K562 (cell line): ENCODE data around the gene ACAD8. TPM values are rescaled to one million over a fixed set of nuclear protein-coding genes. Genes with fewer than 3 reads are reported as not detected.

Experiments
- BDP1 ChIP-seq: IDR thresholded peaks from 3 replicates; pipeline ENCODE4 v1.6.1; 2011; ENCODE audit not compliant: insufficient read length, insufficient read depth
- BRF1 ChIP-seq: IDR thresholded peaks from 3 replicates; pipeline ENCODE4 v1.6.1; 2011; ENCODE audit warnings: borderline replicate concordance, mild to moderate bottlenecking; ENCODE audit not compliant: insufficient read length; ENCODE audit errors: extremely low read depth
- CBFA2T2 ChIP-seq: fragments of 450-650 bp; conservative IDR thresholded peaks from 2 replicates; pipeline ENCODE4 v1.6.1; 2017; ENCODE audit warnings: mild to moderate bottlenecking
- ILK ChIP-seq: fragments of 450-650 bp; IDR thresholded peaks from 2 replicates; pipeline ENCODE4 v1.6.1; 2016; ENCODE audit warnings: missing genetic modification characterization, low read depth, mild to moderate bottlenecking, missing compliant biosample characterization, moderate library complexity, borderline replicate concordance
- KLF16 ChIP-seq: IDR thresholded peaks from 2 replicates; pipeline ENCODE4 v1.6.1; 2016; ENCODE audit warnings: antibody characterized with exemption
- PTBP1 ChIP-seq: fragments of 200-400 bp; formaldehyde crosslinking; IDR thresholded peaks from 2 replicates; pipeline ENCODE4 v1.6.1; 2017; ENCODE audit warnings: low read depth, low read length
- SAP30 ChIP-seq: fragments of 200-600 bp; sonication (generic); IDR thresholded peaks from 2 replicates; pipeline ENCODE4 v1.6.1; 2012; ENCODE audit warnings: borderline replicate concordance, low read depth, mild to moderate bottlenecking, moderate library complexity, low read length, control low read depth, inconsistent platforms; ENCODE audit not compliant: insufficient read depth, poor library complexity, severe bottlenecking
- SMAD4 ChIP-seq: fragments of 250-450 bp; sonication (Bioruptor Pico); conservative IDR thresholded peaks from 2 replicates; pipeline ENCODE4 v1.8.0; 2021; ENCODE audit warnings: inconsistent platforms, mild to moderate bottlenecking, moderate library complexity
- SMARCE1 ChIP-seq: fragments of 450-650 bp; IDR thresholded peaks from 2 replicates; pipeline ENCODE4 v1.7.1; 2016; ENCODE audit warnings: mild to moderate bottlenecking
- TAF1 ChIP-seq: IDR thresholded peaks from 2 replicates; pipeline ENCODE4 v1.6.1; 2011; ENCODE audit warnings: mild to moderate bottlenecking, low read length, moderate library complexity; ENCODE audit not compliant: insufficient read depth, control insufficient read depth, severe bottlenecking; ENCODE audit errors: extremely low read depth
- THAP12 ChIP-seq: fragments of 250-450 bp; sonication (Bioruptor Pico); IDR thresholded peaks from 2 replicates; pipeline ENCODE4 v1.9.0; 2021; ENCODE audit warnings: mild to moderate bottlenecking, inconsistent platforms
- TRIM24 ChIP-seq, 2 experiments: fragments of 450-650 bp; IDR thresholded peaks; 2 replicates each; pipeline ENCODE4 v1.6.1; 2016
- YBX1 ChIP-seq: fragments of 450-650 bp; IDR thresholded peaks from 2 replicates; pipeline ENCODE4 v1.7.1; 2016; ENCODE audit warnings: mild to moderate bottlenecking
- ZFP30 ChIP-seq: fragments of 250-450 bp; sonication (Bioruptor Pico); IDR thresholded peaks from 2 replicates; pipeline ENCODE4 v1.8.0; 2022; ENCODE audit warnings: moderate library complexity, mild to moderate bottlenecking, inconsistent platforms, borderline replicate concordance
- polyA plus RNA-seq, 8 experiments: library from polyadenylated mRNA; depleted of rRNA in 4 of 8; stranded (reverse) in 5 of 8; unstranded in 3 of 8; fragments of >200 nt; fragmentation: Nextera tagmentation in 2 of 8; fragmentation: Illumina TruSeq in 1 of 8; extraction: Ambion mirVana in 2 of 8; extraction: Trizol in 1 of 8; gene quantifications; 2 replicates each; pipeline versions ENCODE4 v1.2.1 to v1.2.3, GENCODE V29; 2011 to 2014; ENCODE audit warnings: inconsistent platforms in 1 of 8, missing spikeins in 1 of 8
- total RNA-seq, 7 experiments: library from RNA; depleted of rRNA in 6 of 7; stranded (reverse); fragments of >200 nt in 6 of 7; fragmentation: Illumina TruSeq in 2 of 7; extraction: Trizol in 2 of 7; gene quantifications; 2 replicates each; pipeline versions ENCODE4 v1.2.1 to v1.2.3, GENCODE V29; 2011 to 2021; ENCODE audit warnings: low replicate concordance in 1 of 7
- TF ChIP-seq, protein P1 (sequence below), 2 experiments: fragments of 450-650 bp in 1 of 2; sonication (generic) in 1 of 2; formaldehyde crosslinking in 1 of 2; IDR thresholded peaks in 1 of 2; conservative IDR thresholded peaks in 1 of 2; 2 replicates each; pipeline versions ENCODE4 v1.6.1 to v1.8.1; 2016 to 2023; ENCODE audit warnings: mild to moderate bottlenecking in 2 of 2, moderate library complexity in 2 of 2, inconsistent platforms in 1 of 2, missing genetic modification reagents in 1 of 2
- TF ChIP-seq, protein P2 (sequence below), 2 experiments: fragments of 450-650 bp in 1 of 2; IDR thresholded peaks; 2 replicates each; pipeline ENCODE4 v1.6.1; 2011 to 2017; ENCODE audit warnings: low read depth in 2 of 2, antibody characterized with exemption in 1 of 2, borderline replicate concordance in 1 of 2, low read length in 1 of 2, mild to moderate bottlenecking in 1 of 2, mixed read lengths in 1 of 2; ENCODE audit not compliant: control insufficient read depth in 1 of 2

ACAD8 gene
- total and polyA plus RNA-seq, 9 of the 15 experiments (the other 6 are each of a cell fraction or from before 2014, with no cell fraction given): 6.5 to 34.1 (median 20.1) TPM

DNA sequence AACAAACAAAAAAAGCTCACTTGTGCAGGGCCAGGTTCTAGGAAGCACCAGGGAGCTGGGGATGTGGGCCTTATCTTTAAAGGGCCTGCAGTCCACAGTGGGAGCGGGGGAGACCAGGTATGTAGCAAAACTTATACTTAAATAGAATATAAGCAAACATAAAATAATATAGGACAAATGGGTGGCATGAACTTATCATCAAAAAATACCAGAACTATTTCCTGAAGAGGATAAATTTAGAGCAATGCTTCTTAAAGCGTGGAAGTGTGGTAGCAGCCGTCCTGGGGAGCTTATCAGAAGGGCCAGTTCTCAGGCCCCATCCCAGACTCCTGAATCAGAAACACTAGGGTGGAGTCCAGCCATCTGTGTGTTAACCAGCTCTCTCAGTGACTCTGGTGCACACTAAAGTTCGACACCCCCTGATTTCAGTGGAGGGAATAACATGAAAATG lies 19.6 kb upstream of the ACAD8 start (continued):
- TF ChIP-seq SMARCE1 (0 out of 2 replicates have a peak, but pooled peaks have one; percentile 70), ILK (tag) (no peak), THAP12 (CRISPR knock-in tag) (no peak), TRIM24 (IDR thresholded peaks at IDR 0.05) (no peak), KLF16 (0 out of 2 replicates have a peak, but pooled peaks have one; percentile 25), SMAD4 (CRISPR knock-in tag) (peak; percentile 37; the same call in 1 of the 2 replicates), SAP30 (no peak), CBFA2T2 (peak; percentile 69), TAF1 (no peak), YBX1 (no peak), BDP1 (no peak), BRF1 (no peak), ZFP30 (CRISPR knock-in tag) (no peak), PTBP1 (no peak)
- TF ChIP-seq, protein P1, sequence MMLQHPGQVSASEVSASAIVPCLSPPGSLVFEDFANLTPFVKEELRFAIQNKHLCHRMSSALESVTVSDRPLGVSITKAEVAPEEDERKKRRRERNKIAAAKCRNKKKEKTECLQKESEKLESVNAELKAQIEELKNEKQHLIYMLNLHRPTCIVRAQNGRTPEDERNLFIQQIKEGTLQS (IDR thresholded peaks at IDR 0.05): no peak
- TF ChIP-seq, protein P1 (CRISPR knock-in tag; conservative IDR thresholded peaks at IDR 0.05): no peak
- TF ChIP-seq, protein P2, sequence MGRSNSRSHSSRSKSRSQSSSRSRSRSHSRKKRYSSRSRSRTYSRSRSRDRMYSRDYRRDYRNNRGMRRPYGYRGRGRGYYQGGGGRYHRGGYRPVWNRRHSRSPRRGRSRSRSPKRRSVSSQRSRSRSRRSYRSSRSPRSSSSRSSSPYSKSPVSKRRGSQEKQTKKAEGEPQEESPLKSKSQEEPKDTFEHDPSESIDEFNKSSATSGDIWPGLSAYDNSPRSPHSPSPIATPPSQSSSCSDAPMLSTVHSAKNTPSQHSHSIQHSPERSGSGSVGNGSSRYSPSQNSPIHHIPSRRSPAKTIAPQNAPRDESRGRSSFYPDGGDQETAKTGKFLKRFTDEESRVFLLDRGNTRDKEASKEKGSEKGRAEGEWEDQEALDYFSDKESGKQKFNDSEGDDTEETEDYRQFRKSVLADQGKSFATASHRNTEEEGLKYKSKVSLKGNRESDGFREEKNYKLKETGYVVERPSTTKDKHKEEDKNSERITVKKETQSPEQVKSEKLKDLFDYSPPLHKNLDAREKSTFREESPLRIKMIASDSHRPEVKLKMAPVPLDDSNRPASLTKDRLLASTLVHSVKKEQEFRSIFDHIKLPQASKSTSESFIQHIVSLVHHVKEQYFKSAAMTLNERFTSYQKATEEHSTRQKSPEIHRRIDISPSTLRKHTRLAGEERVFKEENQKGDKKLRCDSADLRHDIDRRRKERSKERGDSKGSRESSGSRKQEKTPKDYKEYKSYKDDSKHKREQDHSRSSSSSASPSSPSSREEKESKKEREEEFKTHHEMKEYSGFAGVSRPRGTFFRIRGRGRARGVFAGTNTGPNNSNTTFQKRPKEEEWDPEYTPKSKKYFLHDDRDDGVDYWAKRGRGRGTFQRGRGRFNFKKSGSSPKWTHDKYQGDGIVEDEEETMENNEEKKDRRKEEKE (IDR thresholded peaks at IDR 0.05; ENCODE audit: borderline replicate concordance in 1 of 2, control insufficient read depth in 1 of 2, low read depth in 2 of 2, low read length in 1 of 2): no peak
- TF ChIP-seq, all 486 proteins: peak for 28
